Measurements from ENCODE around the gene FARS2.

- TF ChIP-seq POLR2A (IDR thresholded peaks at IDR 0.05; ENCODE audit: low read length) = no peak
- no peak for TF ChIP-seq GATA1 (IDR thresholded peaks at IDR 0.05; ENCODE audit: low read depth, low read length)
Observed at GRCh38 chr6:5673019-5673790, 411.9 kb downstream of the FARS2 start.
